ENCODE data around the gene PFKP. TPM values are rescaled to one million over a fixed set of nuclear protein-coding genes. Genes with fewer than 3 reads are reported as not detected.
"Not testable (repeated sequence)": the region's sequence is repeated elsewhere in the genome, so short reads cannot be mapped to it uniquely, and the experiment has no call there.

The PFKP gene
- total RNA-seq, 1 experiment from 2014 or later, result 120 TPM

- peaks cover 8% of the 10 kb centered on the region for H3K36me3 ChIP-seq (replicated peaks; ENCODE audit: control insufficient read depth, insufficient read depth, low read length)
- DNase-seq, result no peak
These were observed 97.8 kb downstream of the PFKP start for GRCh38 chr10:3165196-3165595.

GRCh38 chr10:3166496-3167290 is 99.3 kb downstream of the PFKP start:
- H3K27me3 ChIP-seq (ENCODE audit: control insufficient read depth, insufficient read depth, low read length), result no peaks in the 10 kb centered on the region
- H3K36me3 ChIP-seq (replicated peaks; ENCODE audit: control insufficient read depth, insufficient read depth, low read length), result peaks cover 8% of the 10 kb centered on the region
- DNase-seq, result no peak
- no peak overlapping the region for H3K4me3 ChIP-seq (ENCODE audit: insufficient read depth, low read depth, low read length)

More at GRCh38 chr10:3165196-3165595, 97.8 kb downstream of the PFKP start:
- H3K4me3 ChIP-seq (ENCODE audit: insufficient read depth, low read depth, low read length), result no peak overlapping the region
- H3K27me3 ChIP-seq (ENCODE audit: control insufficient read depth, insufficient read depth, low read length), result no peaks in the 10 kb centered on the region

GRCh38 chr10:3167611-3168330 is 100.4 kb downstream of the PFKP start:
- DNase-seq, result no peak
- peaks cover 8% of the 10 kb centered on the region for H3K36me3 ChIP-seq (replicated peaks; ENCODE audit: control insufficient read depth, insufficient read depth, low read length)

GRCh38 chr10:3169271-3169670 is 101.9 kb downstream of the PFKP start:
- peaks cover 6% of the 10 kb centered on the region for H3K36me3 ChIP-seq (replicated peaks; ENCODE audit: control insufficient read depth, insufficient read depth, low read length)
- DNase-seq, result no peak
- no peak overlapping the region for H3K4me3 ChIP-seq (ENCODE audit: insufficient read depth, low read depth, low read length)
- no peaks in the 10 kb centered on the region for H3K27me3 ChIP-seq (ENCODE audit: control insufficient read depth, insufficient read depth, low read length)

More at GRCh38 chr10:3167611-3168330, 100.4 kb downstream of the PFKP start:
- Histone ChIP-seq H3K4me3 (ENCODE audit: insufficient read depth, low read depth, low read length) (no peak overlapping the region), H3K27me3 (ENCODE audit: control insufficient read depth, insufficient read depth, low read length) (no peaks in the 10 kb centered on the region)

DNA sequence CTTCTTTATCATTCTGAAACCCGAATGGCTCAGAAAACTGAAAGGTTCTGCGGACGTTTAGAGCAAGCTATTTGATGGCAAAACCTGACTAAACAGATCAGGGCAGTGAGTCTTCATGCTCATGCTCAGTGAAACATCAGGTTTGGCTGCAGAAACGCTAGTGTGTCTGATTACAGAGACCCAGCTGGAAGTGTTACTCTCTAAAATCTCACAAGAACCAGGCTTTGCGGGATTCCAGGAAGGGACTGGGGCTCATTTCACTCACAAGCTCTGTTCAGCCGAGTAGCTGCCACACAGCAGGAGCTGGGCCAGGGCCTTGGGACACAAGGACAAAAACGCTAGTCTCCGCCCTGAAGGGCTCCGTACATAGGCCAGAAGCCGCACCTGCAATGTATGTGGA is 102.3 kb downstream of the PFKP start:
- H3K36me3 ChIP-seq (replicated peaks; ENCODE audit: control insufficient read depth, insufficient read depth, low read length), result peaks cover 6% of the 10 kb centered on the region
- no peaks in the 10 kb centered on the region for H3K27me3 ChIP-seq (ENCODE audit: control insufficient read depth, insufficient read depth, low read length)
- no peak for DNase-seq
- H3K4me3 ChIP-seq (ENCODE audit: insufficient read depth, low read depth, low read length), result no peak overlapping the region

DNA sequence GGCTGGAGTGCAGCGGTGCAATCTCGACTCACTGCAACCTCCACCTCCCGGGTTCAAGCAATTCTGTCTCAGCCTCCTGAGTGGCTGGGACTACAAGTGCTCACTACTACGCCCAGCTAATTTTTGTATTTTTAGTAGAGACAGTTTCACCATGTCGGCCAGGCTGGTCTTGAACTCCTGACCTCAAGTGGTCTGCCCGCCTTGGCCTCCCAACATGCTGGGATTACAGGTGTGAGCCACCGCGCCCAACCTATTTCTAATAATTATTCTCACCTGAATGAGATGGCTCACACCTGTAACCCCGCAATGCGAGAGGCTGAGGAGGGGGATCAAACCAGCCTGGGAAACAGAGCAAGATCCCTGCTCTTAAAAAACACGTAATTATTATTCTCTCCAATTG is 104.1 kb downstream of the PFKP start:
- H3K4me3 ChIP-seq (ENCODE audit: insufficient read depth, low read depth, low read length); H3K36me3 ChIP-seq (replicated peaks; ENCODE audit: control insufficient read depth, insufficient read depth, low read length); H3K27me3 ChIP-seq (ENCODE audit: control insufficient read depth, insufficient read depth, low read length); DNase-seq: not testable (repeated sequence)

DNA sequence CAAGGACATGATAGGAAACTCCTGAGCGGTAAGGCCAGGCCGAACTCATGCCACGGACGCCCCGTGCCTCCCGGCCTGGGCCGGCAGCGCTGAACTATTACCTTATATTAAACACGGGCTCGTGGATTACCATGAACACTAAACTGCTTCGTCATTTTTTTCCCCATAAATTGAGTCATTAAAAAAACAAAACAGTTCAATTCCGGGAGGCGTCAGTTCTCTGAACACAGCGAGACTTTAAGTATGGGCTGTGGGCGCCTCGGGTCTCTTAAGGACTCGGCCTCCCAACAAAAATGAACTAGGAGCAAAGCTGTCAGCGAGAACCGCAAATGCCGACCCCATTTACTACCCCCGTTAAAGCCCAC is 104.7 kb downstream of the PFKP start:
- Histone ChIP-seq H3K36me3 (replicated peaks; ENCODE audit: control insufficient read depth, insufficient read depth, low read length) (peaks cover 3% of the 10 kb centered on the region; the same call in 1 of the 2 replicates), H3K4me3 (ENCODE audit: insufficient read depth, low read depth, low read length) (peak overlapping the region; percentile 84), H3K27me3 (ENCODE audit: control insufficient read depth, insufficient read depth, low read length) (no peaks in the 10 kb centered on the region)
- DNase-seq, result no peak

DNA sequence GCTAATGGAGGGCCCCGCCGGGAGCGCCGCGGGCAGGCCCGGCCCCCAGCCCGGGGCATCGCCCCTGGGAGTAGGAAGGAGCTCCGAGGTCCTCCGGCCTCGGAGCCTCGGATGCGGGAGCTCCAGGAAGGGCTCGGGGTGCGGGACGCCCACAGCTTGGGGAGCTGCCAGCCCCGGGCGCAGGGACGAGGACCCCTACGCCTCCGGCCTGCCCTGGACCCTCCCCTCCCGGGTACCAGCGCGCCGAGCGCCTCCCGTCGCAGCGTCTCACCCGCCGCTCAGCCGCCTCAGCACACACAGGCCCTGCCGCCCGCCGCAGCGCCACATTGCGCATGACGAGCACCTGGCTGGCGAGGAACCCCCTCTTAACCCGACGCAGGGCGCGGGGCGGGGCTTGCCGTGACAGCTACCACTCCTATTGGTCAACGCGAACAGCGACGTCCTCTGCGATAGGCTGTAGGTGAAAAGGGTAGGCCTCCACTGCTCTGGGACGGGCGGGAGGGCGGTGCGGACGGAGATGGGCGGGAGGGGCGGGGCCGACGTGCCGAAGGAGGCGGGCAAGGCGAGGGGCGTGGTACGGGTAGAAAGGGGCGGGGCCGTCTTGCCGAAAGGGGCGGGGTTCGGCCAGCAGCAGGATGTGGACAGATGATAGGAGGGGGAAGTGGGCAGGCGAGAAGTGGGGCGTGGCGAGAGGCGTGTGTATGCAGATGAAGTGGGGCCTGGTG is 105.3 kb downstream of the PFKP start, which contains the start of gene PITRM1:
Gene PITRM1, minus strand, starts transcription at position 337 of the 725 bp plus-strand sequence. Its CDS starts 10 bp downstream, at position 327.
- DNase-seq, result peak; percentile 99

DNA sequence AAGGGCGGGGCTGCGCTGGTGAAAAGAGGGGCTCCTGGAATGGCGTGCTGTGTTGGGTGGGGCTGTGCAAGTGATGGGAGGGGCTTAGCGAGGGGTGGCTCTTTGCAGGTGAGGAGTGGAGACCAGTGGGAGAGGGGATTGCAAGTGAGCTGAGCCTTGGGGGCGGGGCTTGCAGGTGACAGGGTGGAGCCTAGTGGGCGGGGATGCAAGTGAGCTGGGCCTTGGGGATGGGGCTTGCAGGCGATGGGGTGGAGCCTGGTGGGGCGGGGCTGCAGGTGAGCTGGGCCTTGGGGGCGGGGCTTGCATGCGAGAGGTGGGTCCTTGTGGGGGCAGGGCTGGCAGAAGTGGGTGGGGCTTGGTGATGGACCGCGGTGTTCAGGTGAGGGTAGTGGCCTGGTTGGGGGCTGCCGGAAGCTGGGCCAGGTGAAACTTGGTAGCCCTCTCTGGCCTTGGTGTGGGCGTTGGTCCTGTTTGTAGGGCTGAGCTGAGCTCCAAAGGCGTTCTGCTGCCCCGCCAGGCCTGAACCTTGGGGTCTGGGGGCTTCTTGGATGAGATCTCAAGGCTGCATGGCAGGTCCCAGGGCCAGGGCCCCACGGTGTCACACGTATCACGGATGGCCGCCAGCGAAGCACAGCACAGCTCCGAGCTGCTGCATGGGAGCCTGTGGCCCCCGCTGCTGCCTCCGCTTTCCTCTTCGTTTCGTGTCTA is 106.0 kb downstream of the PFKP start:
- peak; percentile 98 for DNase-seq
- no peaks in the 10 kb centered on the region for H3K27me3 ChIP-seq (ENCODE audit: control insufficient read depth, insufficient read depth, low read length)
- H3K36me3 ChIP-seq (replicated peaks; ENCODE audit: control insufficient read depth, insufficient read depth, low read length), result peaks cover 3% of the 10 kb centered on the region; the same call in 1 of the 2 replicates
- peak overlapping the region; percentile 32 for H3K4me3 ChIP-seq (ENCODE audit: insufficient read depth, low read depth, low read length)

More for the DNA sequence above, 105.3 kb downstream of the PFKP start, which contains the start of gene PITRM1:
- Histone ChIP-seq H3K4me3 (ENCODE audit: insufficient read depth, low read depth, low read length) (peak within 1 kb of the TSS; percentile 84), H3K36me3 (replicated peaks; ENCODE audit: control insufficient read depth, insufficient read depth, low read length) (peaks cover 3% of the 10 kb centered on the region; the same call in 1 of the 2 replicates), H3K27me3 (ENCODE audit: control insufficient read depth, insufficient read depth, low read length) (no peaks in the 10 kb centered on the region)

DNA sequence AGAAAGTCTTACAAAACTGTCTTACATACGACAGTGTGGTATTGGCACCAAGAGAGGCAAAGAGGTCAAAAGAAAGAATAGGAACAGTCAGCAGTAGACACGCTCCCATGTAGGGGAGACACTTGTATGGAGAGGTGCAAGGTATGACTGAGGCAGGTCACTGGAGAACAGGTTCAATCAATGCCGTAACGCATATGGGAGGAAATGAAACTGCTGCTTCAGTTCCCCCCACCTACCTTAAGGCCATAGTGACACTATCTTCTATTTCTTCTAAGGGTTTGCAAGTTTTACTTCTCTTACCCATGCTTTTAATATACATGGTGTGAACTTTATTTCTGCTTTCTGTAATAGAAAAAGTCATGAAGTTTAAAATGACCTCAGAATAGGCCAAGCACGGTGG is 110.7 kb downstream of the PFKP start:
- no peak for DNase-seq
- Histone ChIP-seq H3K27me3 (ENCODE audit: control insufficient read depth, insufficient read depth, low read length) (no peaks in the 10 kb centered on the region), H3K4me3 (ENCODE audit: insufficient read depth, low read depth, low read length) (no peak overlapping the region), H3K36me3 (replicated peaks; ENCODE audit: control insufficient read depth, insufficient read depth, low read length) (no peaks in the 10 kb centered on the region)

GRCh38 chr10:3179174-3179573 is 111.8 kb downstream of the PFKP start:
- no peaks in the 10 kb centered on the region for H3K27me3 ChIP-seq (ENCODE audit: control insufficient read depth, insufficient read depth, low read length)
- no peak overlapping the region for H3K4me3 ChIP-seq (ENCODE audit: insufficient read depth, low read depth, low read length)
- DNase-seq, result no peak
- no peaks in the 10 kb centered on the region for H3K36me3 ChIP-seq (replicated peaks; ENCODE audit: control insufficient read depth, insufficient read depth, low read length)

DNA sequence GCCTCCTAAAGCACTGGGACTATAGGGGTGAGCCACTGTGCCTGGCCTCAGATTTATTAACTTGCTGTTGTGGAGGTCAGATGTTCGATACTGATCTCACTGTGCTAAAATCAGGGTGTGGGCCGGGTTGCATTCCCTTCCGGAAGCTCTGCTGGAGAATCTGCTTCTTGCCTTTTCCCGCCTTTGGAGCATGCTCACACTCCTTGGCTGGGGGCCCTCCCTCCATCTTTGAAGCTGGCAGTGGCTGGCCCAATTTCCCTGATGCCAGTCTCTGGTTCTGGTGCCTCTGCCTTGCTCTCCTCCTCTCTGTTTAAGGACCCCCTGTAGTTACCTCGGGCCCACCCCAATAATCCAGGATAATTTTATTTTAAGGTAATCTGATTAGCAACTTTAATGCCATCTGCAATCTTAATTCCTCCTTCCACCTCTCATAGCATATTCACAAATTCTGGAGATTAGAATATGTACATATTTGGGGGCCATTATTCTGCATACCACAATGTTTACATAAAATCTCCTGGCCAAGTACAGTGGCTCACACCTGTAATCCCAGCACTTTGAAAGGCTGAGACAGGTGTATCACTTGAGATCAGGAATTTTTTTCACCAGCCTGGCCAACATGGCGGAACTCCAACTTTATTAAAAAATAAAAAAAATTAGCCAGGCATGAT is 113.1 kb downstream of the PFKP start:
- H3K36me3 ChIP-seq (replicated peaks; ENCODE audit: control insufficient read depth, insufficient read depth, low read length), result no peaks in the 10 kb centered on the region
- DNase-seq, result no peak
- H3K27me3 ChIP-seq (ENCODE audit: control insufficient read depth, insufficient read depth, low read length), result no peaks in the 10 kb centered on the region
- H3K4me3 ChIP-seq (ENCODE audit: insufficient read depth, low read depth, low read length), result no peak overlapping the region

GRCh38 chr10:3185386-3185785 is 118.0 kb downstream of the PFKP start:
- no peak for DNase-seq
- no peaks in the 10 kb centered on the region for H3K27me3 ChIP-seq (ENCODE audit: control insufficient read depth, insufficient read depth, low read length)

More at GRCh38 chr10:3185386-3185785, 118.0 kb downstream of the PFKP start:
- Histone ChIP-seq H3K36me3 (replicated peaks; ENCODE audit: control insufficient read depth, insufficient read depth, low read length) (no peaks in the 10 kb centered on the region), H3K4me3 (ENCODE audit: insufficient read depth, low read depth, low read length) (no peak overlapping the region)

All from H7 (cell line).